Liver (tissue), 3 donors: Measurements from ENCODE around the gene PWWP2A.

Experiments used
- ATF3 ChIP-seq: IDR thresholded peaks from 2 replicates; pipeline ENCODE4 v1.6.1; 2016; ENCODE audit warnings: antibody characterized with exemption
- CTCF ChIP-seq: fragments of 150-350 bp; IDR thresholded peaks from 2 replicates; pipeline ENCODE4 v1.5.1; 2017; ENCODE audit warnings: improper control_type of control experiment, low read depth, low read length; ENCODE audit not compliant: missing input control
- GABPA ChIP-seq, 2 donors: IDR thresholded peaks in 1 of 2; conservative IDR thresholded peaks in 1 of 2; 2 replicates each; pipeline ENCODE4 v1.6.1; 2016; ENCODE audit warnings: antibody characterized with exemption in 2 of 2, mild to moderate bottlenecking in 1 of 2, moderate library complexity in 1 of 2
- MAX ChIP-seq: IDR thresholded peaks from 2 replicates; pipeline ENCODE4 v1.6.1; 2016; ENCODE audit warnings: antibody characterized with exemption
- TAF1 ChIP-seq: conservative IDR thresholded peaks from 2 replicates; pipeline ENCODE4 v1.6.1; 2016; ENCODE audit warnings: antibody characterized with exemption, mild to moderate bottlenecking
- YY1 ChIP-seq: IDR thresholded peaks from 2 replicates; pipeline ENCODE4 v1.6.1; 2016; ENCODE audit warnings: antibody characterized with exemption, mild to moderate bottlenecking
- TF ChIP-seq, protein P1 (sequence below): IDR thresholded peaks from 2 replicates; pipeline ENCODE4 v1.6.1; 2016; ENCODE audit warnings: antibody characterized with exemption, mild to moderate bottlenecking
- donor health status: healthy.
- donor health status: healthy.

DNA sequence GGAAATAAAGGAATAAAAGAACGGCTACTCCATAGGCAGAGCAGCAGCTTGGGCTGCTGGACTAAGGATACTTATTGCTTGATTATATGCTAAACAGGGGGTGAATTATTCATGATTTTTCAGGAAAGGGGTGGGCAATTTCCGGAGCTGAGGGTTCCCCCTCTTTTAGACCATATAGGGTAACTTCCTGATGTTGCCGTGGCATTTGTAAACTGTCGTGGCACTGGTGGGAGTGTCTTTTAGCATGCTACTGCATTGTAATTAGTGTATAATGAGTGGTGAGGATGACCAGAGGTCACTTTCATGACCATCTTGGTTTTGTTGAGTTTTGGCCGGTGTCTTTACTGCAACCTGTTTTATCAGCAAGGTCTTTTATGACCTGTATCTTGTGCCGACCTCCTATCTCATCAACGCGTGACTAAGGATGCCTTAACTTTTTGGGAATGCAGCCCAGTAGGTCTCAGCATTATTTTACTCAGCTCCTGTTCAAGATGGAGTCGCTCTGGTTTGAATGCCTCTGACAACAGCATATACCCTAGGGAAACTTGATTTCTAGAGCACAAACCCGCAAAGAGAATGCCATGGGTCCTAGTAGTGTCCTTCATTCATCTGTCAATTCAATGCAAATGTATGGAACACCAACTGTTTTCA, 47.8 kb upstream of the PWWP2A start:
- no peak for TF ChIP-seq CTCF
- no peak for TF ChIP-seq YY1
- TF ChIP-seq ATF3, result no peak
- TF ChIP-seq TAF1, result no peak
- TF ChIP-seq, protein P1, sequence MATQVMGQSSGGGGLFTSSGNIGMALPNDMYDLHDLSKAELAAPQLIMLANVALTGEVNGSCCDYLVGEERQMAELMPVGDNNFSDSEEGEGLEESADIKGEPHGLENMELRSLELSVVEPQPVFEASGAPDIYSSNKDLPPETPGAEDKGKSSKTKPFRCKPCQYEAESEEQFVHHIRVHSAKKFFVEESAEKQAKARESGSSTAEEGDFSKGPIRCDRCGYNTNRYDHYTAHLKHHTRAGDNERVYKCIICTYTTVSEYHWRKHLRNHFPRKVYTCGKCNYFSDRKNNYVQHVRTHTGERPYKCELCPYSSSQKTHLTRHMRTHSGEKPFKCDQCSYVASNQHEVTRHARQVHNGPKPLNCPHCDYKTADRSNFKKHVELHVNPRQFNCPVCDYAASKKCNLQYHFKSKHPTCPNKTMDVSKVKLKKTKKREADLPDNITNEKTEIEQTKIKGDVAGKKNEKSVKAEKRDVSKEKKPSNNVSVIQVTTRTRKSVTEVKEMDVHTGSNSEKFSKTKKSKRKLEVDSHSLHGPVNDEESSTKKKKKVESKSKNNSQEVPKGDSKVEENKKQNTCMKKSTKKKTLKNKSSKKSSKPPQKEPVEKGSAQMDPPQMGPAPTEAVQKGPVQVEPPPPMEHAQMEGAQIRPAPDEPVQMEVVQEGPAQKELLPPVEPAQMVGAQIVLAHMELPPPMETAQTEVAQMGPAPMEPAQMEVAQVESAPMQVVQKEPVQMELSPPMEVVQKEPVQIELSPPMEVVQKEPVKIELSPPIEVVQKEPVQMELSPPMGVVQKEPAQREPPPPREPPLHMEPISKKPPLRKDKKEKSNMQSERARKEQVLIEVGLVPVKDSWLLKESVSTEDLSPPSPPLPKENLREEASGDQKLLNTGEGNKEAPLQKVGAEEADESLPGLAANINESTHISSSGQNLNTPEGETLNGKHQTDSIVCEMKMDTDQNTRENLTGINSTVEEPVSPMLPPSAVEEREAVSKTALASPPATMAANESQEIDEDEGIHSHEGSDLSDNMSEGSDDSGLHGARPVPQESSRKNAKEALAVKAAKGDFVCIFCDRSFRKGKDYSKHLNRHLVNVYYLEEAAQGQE, result no peak
- no peak for TF ChIP-seq GABPA (IDR thresholded peaks at IDR 0.05 in 1 of 2, conservative IDR thresholded peaks at IDR 0.05 in 1 of 2)
- no peak for TF ChIP-seq MAX
